T-helper 22 cell (primary cell): Measurements from ENCODE around the gene NSMCE1.
A peak's percentile ranks its signal among the peaks of the same experiment; 100 is the strongest.

Source experiments
- DNase-seq: peaks from one replicate; pipeline ENCODE4 v3.0.0-alpha.2; 2020; ENCODE audit warnings: low read depth

The NSMCE1 gene

GRCh38 chr16:27242868-27243590, 25.5 kb downstream of the NSMCE1 start:
- DNase-seq, result no peak

- no peak for DNase-seq
Measured at GRCh38 chr16:27242398-27242797, 26.2 kb downstream of the NSMCE1 start.

GRCh38 chr16:27241658-27242057, 26.9 kb downstream of the NSMCE1 start:
- DNase-seq, result no peak

DNA sequence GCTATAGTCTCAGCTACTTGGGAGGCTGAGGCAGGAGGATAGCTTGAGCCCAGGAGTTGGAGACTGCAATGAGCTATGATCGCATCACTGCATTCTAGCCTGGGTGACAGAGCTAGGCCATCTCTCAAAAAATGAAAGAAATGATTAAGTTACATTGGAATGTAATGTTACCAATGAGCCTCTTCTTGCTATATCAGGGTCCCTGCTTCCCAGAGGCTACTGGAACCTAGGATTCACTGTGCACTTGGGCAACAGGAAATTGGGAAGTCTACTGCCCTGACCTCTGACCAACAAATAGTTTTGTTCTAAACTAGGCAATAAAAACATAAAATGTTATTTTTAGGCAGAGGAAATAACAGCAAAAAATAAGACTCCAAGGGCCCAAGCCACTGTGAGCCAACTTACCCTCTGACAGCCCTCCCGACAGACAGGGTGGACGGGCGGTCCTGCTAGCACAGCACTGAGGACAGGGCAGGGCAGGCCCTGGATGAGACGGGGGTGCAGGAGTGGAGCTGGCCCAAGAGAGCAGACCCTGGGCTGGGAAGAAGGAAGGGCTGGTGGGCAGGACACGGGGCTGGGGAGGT, 27.5 kb downstream of the NSMCE1 start:
- no peak for DNase-seq

GRCh38 chr16:27239906-27240655, 28.5 kb downstream of the NSMCE1 start:
- no peak for DNase-seq

- DNase-seq, result no peak
Measured at GRCh38 chr16:27239026-27239425, 29.5 kb downstream of the NSMCE1 start.

GRCh38 chr16:27238591-27238990, 30.0 kb downstream of the NSMCE1 start:
- no peak for DNase-seq

DNA sequence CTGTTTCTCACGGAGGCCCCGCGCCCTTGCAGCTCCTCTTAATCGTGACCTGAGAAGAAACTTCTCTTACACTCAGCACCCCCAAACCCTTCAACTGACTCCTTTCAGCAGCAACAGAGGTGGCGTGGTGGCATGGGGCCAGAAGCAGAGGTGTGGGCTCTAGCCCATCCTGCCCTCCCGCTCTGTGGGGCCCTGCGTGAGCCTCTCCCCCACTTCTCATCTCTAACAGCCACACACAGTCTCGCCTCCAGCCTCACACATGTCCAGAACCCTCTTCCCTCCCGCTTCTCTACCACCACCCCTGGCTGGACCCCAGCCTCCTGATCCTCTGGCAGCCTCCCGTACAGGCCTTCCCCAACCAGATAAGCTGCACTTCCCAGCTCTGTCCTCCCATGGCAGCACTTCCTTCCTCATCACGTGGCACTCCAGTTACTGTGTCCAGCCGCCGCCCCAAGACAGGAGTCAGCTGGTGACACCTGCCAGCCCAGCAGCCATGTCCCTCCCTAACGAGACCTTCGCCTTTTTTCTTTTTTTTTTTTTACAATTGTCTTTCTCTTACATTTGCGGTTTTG, 30.5 kb downstream of the NSMCE1 start:
- DNase-seq, result no peak

- DNase-seq, result peak; percentile 61
Measured at GRCh38 chr16:27237219-27238015, 31.2 kb downstream of the NSMCE1 start.

- DNase-seq, result no peak
Measured at GRCh38 chr16:27236635-27237218, 31.8 kb downstream of the NSMCE1 start.

DNA sequence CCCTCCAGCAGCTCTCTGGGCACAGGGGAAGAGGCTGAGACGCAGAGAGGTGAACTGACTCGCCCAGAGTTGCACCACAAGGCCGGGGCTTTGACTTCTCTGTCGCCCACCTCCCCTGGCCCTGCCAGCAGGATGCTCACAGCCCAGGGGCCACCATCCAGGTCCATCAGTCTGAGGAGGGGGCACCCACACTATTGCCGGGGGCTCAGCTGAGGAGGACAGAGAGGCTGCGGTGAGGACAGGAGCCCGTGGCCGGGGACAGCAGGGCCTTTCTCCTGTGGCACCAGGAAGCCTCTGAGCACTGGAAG, 32.7 kb downstream of the NSMCE1 start:
- DNase-seq, result no peak

DNA sequence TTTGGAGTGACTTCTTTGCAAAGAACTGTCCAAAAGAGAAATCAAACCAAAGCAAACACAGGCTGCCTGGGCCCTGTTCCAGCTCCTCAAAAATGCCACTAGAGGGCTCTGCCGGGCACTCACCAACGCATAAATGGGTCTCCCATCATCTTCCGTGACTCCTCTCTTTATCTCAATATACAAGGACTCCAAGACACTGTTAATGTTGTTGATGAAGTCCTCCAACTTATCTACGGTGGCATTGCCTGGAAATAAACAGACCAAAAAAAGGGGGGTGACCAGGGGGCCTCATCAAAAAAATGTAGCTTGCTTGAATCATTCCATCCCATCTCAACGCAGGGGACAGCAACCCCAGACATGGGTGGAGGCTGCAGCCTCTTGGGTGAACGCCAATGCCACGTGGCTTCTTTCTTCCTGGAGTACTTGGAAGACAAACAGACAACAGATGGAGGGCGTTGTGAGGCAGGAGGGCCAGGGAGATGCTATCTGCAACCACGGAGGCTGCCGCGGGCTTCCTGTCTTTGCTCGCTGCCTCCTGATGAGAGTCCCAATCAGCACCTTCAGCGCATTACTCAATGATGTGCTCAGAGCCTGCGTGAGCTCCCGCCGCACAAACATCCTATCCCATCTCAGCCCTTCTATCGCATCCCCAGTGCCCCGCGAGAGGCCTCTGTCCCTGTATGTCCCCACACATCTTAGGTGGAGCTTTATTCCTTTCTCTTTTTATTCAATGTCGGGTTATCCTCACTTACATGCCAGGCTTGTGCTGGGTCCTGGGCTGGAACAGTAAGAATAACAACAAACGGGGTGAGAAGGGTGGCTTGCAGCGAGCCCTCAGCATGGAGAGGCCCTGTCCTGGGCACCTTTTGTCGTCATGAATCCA, 33.3 kb downstream of the NSMCE1 start:
- DNase-seq, result peak; percentile 97

GRCh38 chr16:27234603-27235002, 34.0 kb downstream of the NSMCE1 start:
- DNase-seq, result no peak

DNA sequence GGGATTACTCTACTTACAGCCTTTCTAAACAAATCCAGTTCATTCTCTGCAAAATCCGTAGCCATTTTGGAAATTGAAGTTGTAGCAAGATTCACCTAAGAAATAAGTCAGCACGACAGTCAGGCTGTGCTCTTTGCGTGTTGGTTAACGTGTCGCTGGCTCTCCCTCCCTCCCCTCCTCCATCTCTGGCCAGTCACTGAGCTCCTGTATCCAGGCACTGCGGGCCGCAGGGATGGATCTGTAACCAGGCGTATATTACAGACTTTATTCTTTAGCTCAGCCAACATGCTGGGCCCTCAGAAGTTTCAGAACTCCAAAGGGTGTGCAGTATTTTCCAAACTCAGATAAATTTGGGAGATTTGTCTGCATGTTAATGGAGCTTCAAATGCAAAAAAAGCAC, 34.4 kb downstream of the NSMCE1 start:
- DNase-seq, result no peak

DNA sequence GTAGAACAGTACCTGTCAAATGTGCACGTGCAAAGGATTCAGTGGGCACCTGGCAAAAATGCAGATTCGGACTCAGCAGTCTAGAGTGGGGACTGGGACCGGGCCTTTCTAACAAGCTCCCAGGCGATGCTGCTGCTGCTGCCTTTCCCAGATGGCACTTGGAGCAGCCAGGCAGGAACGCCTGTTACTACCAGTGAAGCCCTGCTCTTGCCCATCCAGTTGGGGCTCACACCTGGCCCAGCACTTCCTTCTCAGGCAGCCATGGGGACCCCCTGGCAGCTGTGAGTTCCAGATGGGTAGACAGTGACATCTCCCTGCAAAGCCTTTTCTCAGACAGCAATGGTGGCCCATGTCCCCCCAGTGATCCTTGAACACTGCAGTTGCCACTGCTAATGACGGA, 34.8 kb downstream of the NSMCE1 start:
- no peak for DNase-seq

DNA sequence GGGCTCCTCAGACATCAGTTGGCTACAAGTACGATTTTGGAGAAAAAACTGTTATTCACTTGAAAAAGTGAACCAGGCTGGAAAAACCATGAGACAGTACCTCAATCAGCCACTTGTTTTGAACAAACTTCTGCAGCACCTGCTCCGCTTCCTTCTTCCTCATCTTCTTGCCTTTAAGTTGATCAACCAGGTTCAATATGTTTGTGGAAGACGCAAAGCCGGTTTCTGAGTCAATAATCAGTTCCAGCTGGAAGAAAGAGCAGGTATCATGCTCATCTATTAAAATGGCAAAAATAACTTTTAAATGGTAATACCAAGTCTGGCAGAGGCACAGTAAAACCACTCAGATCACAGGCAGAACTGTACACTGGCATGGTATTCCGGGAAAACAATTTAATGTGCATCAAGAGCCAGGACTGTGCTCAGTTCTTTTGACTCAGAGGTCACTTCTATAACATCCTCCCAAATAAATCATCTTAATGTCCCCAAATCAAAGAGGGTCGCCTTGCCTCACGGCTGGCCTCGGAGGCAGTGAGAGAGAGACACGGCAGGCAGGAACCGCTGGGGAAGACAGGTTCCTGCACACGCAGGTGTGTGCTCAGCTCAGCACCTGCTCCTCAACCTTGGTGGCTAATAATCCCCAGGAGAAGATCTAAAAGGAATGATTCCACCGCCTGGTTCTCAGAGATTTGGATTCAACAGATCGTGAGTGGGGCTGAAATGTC, 35.5 kb downstream of the NSMCE1 start:
- no peak for DNase-seq

DNA sequence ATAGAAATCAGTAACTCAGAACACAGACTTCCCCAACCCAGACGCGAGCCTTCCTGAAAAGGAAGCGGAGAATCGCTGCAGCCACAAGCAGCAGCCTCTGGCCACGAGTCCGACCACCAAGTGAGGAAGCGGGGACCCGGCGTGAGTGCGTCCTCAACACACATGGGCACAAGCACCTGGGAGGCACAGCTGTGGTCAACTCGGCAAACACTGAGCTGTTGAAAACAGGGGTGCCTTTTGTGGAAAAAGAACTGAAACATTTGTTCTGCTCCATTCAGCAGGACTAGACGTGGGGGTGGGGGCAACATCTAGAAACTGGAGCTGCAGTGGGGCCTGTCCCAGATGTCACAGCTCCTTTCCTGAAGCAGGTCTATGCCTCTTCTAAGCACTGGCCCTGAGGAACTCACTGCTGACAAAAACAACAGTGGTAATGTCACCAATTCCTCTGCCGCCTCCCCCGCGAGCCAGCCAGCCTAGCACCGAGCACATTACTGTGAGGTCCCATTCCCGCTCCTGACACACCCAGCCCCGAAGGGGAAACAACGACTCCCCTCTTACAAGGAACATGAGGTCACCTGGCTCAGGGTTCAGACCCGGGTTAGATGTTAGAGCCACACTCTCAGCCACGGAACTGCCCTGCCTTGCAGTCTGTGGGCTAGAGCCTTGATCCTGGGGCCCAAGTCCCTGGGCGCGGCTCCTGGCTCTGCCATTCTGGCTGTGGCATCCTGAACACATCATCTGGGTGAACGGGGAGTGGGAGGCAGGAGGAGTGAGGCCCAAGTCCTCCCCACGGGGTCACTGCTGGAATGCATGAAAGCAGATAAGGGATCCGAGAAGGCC, 36.3 kb downstream of the NSMCE1 start:
- DNase-seq, result no peak

DNA sequence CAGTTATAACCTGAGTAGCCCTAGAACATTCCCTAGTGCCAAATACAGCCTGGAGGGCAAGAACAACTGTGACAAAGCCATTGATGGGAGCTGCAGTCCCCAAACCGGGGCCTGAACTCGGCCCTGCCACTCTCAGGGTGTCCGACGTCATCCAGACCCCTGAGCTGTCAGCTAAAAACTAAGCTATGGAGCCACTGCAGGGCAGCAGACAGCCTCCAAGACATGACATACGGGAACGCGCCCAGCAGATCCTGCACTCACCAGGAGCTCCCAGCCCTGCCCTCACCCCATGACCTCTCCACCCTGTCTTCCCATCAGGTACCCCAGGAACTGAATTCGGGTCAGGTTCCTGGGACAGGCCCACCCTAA, 36.9 kb downstream of the NSMCE1 start:
- DNase-seq, result no peak

- DNase-seq, result peak; percentile 70
Measured at GRCh38 chr16:27230562-27231001, 38.0 kb downstream of the NSMCE1 start.
